ENCODE results near the gene SMIM28.
A peak's percentile ranks its signal among the peaks of the same experiment; 100 is the strongest.

DNA sequence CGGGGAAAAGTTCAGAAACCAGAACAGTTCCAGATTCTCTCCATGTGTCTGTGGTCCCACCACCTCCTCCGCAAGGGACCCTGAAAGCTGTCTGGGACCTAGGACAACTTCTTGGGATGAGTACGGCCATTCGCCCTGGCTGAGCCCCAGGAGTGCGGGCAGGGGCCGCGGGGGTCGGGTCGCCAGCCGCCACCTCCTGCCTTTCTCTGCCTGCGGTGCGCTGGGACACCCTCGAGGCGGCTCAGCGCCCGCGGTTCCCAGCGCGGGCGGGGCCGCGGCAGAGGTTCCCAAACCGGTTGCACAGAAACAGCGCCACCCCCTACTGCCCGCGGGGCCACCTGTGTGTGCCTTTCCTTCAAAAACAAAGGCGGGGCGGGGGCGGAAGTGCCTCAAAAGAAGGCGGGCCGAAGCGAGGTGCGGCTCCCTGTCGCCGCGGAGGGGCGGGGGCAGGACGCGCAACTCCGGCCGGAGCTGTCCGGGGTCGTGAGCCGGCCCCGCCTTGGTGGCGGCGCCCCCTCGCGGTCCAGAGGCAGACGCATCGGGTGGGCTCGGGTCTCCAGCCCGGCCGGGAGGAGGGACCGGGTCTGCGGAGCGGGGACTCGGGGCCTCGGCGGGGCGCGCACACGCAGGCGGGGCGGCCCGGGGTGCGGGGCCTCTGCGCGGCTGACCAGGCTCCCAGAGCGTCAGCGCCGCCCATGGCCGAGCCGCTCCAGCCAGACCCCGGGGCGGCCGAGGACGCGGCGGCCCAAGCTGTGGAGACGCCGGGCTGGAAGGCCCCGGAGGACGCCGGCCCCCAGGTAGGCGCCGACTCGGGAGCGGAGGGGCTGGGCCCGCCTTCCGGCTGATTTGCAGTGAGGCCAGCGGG is 26.3 kb downstream of the SMIM28 start, which contains the start of gene HEBP2:
- TF ChIP-seq, protein P1, sequence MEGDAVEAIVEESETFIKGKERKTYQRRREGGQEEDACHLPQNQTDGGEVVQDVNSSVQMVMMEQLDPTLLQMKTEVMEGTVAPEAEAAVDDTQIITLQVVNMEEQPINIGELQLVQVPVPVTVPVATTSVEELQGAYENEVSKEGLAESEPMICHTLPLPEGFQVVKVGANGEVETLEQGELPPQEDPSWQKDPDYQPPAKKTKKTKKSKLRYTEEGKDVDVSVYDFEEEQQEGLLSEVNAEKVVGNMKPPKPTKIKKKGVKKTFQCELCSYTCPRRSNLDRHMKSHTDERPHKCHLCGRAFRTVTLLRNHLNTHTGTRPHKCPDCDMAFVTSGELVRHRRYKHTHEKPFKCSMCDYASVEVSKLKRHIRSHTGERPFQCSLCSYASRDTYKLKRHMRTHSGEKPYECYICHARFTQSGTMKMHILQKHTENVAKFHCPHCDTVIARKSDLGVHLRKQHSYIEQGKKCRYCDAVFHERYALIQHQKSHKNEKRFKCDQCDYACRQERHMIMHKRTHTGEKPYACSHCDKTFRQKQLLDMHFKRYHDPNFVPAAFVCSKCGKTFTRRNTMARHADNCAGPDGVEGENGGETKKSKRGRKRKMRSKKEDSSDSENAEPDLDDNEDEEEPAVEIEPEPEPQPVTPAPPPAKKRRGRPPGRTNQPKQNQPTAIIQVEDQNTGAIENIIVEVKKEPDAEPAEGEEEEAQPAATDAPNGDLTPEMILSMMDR (IDR thresholded peaks at IDR 0.05; ENCODE audit: insufficient read depth, low read length, poor library complexity, severe bottlenecking) = peak; percentile 33
- no peak for TF ChIP-seq EZH2phosphoT487 (conservative IDR thresholded peaks at IDR 0.05; ENCODE audit: low read length)

Data from SU-DHL-6 (cell line).